Measurements from ENCODE around the gene RAB40A.

The RAB40A gene, protein sequence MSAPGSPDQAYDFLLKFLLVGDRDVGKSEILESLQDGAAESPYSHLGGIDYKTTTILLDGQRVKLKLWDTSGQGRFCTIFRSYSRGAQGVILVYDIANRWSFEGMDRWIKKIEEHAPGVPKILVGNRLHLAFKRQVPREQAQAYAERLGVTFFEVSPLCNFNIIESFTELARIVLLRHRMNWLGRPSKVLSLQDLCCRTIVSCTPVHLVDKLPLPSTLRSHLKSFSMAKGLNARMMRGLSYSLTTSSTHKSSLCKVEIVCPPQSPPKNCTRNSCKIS

DNA sequence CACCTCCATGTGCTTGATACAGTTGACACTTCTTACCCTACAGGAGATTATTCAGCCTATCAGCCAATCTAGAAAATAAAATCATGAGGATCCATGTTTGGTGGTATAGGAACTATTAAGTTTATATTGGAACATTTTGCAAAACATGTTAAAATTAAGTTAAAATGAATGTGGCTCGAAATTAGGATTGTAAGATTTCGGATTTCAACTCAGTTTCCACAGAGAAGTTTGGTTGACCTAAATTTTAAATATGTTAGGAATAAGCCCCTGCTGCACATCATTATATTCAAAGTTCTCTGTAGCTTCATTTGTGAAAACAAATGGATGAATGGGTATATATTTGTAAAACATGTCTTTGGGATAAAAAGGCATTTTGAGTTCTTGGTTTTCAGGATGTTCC lies at the start of gene RAB40A:
Gene RAB40A (minus strand): TSS at position 101 of the 400 bp plus-strand sequence. CDS start 18,733 bp downstream, outside the sequence.
- DNase-seq (ENCODE audit: low read depth), result no peak

DNA sequence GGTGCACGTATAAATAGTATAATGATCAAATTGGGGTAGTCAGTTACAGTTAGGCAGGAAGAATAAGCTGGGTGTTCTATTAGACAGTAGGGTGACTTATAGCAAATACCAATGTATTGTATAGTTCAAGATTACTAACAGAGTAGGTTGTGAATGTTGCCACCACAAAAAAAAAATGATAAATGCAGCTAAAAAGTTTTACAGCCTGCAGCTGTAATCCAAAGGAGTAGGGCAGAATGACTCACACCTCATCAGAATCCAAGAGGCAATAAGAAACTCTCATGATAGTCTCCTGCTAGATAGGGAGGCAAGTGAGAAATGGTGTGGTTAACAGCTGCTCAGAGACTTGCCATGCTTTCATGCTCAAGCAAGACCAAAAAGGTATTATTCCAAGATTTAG lies 46.5 kb upstream of the RAB40A start:
- DNase-seq (ENCODE audit: low read depth), result no peak

DNA sequence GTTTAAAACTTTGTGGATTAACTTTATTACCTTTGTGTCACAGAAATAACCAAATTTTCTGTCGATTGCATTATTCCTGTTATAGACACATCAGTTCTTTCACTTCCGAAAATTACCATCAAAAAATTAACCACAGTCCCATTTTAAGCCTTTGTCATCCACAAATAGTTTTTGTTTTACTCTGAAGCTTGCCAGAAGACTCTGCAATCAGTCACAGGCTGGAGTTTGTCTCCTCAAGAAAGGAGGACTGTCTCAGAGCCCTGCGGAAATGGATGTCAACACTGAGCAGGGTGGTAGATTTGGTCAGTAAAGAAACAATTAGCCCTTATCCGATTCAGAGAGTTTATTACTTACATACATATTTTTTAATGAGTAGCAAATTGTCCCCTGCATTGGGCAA lies 45.9 kb upstream of the RAB40A start:
- no peak for DNase-seq (ENCODE audit: low read depth)

DNA sequence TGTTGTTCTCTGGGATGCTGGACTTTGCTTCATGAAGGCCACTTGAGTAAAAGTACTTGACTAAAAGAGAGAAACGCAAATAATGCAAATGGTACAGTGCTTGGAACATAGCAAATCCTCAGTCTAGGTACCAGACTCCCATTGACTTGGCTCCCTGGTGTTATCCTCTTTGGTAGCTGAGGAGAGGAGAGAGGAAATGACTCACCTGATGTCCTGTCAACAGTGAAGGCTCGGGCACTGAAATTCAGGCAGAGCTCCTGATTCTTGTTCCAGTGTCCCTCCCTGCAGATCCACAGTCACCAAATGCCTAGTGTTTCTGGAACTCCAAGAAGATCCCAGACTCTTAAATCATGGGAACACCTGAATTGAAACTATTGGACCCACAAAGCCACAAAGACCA lies 43.5 kb upstream of the RAB40A start:
- no peak for DNase-seq (ENCODE audit: low read depth)

DNA sequence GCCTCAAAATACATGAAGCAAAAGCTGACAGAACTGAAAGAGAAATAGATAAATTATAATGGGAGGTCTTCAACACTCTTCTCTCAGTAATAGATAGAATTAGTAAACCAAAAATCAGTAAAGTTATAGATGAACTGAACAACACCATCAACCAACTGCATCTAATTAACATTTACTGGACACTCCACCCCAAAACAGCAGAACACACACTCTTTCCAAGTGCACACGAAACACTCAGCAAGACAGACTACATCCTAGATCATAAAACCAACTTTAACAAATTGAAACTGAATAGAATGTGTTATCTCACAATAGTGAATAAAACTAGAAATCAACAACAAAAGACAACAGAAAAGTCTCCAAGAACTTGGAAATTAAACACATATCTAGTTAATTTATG lies 41.0 kb upstream of the RAB40A start:
- no peak for DNase-seq (ENCODE audit: low read depth)

DNA sequence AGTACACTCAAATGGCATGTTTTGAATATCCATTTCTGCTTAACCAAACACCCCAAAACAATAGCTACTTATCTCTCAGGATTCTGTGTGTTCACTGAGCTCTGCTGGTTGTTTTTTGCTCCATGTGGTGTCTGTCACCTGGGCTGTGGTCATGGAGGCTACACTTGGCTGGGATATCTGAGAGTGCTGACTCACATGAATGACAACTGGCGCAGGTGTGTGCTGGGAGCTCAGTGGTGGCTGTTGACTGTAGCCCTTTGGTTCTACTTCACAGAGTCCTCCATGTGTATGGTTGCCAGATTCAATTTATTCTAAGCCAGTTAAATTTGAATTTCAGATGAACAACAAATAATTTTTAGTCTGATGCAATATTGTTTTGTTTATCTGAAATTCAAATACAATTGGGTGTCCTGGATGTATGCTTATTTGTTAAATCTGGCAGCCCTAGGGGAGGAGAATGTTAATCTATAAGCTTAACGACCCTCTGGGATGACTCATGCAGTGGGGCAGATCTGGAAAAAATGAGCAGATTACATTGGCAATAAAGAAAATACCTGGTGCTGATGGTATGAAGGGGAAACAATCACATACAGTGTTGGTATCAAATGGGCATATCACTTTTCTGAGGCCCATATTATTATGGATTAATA lies 37.8 kb upstream of the RAB40A start:
- DNase-seq (ENCODE audit: low read depth), result no peak

DNA sequence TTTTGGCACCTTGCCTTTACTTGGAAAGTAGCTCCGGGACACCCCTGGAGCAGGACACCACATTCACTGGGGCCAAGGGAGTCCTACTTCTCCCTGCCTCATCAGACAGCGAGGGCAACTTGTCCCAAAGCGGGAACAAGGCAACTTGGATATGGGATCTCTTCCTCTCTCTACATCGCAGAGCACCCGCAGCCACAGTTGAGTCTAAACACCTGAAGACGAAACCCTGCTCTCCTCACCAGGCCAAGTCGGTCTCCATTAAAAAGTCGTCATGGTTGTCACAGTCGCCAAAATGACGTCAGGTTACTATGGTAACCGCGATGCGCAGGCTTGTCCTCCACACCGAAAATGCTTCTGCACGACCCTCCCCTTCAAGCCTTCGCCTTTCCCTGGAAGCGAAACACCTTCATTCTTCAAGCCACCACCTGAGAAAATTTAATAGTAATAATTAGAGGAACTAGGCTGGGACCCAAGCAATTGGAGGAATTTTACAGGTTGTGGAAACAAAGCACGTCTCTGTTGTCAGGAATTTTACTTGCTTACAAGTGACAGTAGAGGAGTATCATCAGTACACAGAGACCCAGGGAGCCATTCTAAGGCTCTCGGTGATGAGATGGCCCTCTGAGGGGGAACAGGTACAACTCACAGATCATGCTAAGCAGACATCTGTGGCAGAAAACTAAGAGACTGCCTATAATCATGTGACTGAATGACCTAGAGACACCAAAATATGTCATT lies 35.6 kb upstream of the RAB40A start:
- peak; percentile 16 for DNase-seq (ENCODE audit: low read depth)

DNA sequence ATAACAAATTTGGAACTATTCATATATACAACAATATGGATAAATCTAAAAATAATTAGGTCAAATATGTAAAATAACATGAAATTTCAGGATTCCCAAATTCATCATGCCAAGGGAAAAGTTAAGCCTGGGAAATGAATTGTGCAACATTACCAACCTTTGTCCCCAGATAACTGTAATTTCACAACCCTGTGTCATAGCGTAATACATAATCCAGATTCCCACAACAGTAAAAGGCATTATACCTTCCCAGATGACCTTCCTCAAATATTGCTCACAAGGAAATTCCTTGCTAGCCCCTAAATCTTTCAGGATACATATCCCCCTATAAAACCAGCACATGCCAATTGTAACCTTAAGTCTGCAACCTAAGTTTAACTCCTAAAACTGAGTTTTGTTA lies 32.9 kb upstream of the RAB40A start:
- DNase-seq (ENCODE audit: low read depth), result no peak

DNA sequence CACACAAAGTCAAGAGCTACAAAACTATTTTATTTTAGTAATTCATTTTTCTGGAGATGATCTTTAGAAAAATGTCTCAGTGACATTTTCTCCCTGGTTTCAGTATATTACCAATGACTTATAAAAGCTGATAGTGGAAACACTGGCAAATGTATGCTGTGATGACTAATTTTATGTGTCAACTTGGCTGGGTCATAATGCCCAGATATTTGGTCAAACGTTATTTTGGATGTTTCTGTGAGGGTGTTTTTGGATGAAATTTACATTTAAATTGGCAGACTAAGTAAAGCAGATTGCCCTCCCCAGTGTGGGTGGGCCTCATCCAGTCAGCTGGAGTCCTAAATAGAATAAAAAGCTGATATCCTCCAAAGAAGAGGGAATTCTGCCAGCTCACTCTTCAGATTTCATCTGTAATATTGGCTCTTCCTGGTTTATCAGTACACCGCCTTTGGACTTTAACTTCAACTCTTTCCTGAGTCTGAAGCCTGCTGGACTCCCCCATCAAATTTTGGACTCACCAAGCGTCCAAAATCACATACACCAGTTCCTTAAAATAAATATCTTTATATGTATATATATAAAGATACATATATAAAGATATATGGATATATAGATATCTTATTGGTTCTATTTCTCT lies 31.2 kb upstream of the RAB40A start:
- DNase-seq (ENCODE audit: low read depth), result no peak

DNA sequence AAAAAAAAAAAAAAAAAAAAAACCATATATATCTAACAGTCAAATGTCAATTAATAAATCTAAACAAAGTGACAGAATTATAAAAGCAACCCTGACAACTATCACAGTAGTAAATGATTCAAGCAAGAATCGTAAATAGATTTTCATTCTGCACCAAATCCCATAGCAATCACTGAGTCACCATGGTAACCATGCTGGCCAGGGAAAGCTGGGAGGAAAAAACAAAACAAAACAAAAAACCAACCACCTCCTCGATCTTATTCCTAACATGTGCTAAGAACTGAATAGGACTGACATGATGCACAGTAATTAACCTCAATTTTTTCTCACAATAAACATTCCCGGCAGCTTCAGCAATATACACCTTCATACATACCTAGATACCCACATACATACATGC lies 30.6 kb upstream of the RAB40A start:
- no peak for DNase-seq (ENCODE audit: low read depth)

DNA sequence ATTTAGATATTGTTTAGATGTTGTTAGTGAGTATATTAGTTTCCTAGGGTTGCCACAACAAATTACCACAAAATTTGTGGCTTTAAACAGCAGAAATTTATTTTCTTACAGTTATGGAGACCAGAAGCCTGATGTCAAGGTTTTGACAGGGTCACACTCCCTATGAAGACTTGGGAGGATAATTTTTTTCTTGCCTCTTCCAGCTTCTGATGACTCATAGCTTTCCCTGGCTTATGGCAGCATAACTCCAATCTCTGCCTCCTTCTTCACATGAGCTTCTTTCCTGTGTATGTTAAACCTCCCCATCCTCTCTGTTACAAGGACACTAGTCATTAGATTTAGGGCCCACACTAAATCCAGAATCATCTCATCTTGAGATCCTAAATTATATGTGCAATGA lies 20.9 kb upstream of the RAB40A start:
- DNase-seq (ENCODE audit: low read depth), result no peak

DNA sequence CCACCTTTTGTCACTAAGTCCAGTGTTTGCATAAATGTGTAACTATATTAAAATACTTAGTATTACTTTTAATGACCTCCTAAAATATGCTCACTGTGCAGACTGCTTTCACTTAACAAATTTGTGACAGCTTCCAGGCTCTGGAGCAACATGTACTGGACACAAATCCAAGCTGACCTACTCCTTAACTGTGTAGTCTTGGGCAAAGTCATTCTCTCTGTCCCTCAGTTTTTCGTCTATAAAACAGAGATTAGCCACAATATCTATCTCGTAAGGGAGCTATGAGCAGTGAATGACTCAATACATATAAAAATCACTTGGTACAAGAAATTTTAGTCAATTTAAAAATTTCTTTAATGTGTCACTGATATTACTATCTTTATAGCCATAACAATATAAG lies 20.4 kb upstream of the RAB40A start:
- no peak for DNase-seq (ENCODE audit: low read depth)

DNA sequence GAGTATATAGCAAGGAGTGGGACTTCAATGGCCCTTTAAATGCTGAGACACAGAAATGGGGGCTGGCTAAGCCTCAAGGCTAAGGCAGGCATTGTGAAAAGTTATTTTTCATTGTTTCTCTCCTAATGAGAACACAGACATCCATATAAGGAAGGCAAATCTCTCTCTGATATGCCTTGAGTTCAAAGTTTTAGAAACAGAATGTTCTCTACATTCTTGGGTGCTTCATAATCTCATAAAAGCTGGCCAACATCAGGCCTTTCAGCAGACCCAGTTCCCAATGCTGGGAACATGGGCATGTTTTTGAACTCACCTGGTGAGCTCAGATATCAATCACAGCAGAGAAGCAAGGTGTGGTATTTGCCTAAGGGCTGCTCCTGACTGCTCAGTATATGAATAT lies 19.4 kb upstream of the RAB40A start:
- DNase-seq (ENCODE audit: low read depth), result no peak

DNA sequence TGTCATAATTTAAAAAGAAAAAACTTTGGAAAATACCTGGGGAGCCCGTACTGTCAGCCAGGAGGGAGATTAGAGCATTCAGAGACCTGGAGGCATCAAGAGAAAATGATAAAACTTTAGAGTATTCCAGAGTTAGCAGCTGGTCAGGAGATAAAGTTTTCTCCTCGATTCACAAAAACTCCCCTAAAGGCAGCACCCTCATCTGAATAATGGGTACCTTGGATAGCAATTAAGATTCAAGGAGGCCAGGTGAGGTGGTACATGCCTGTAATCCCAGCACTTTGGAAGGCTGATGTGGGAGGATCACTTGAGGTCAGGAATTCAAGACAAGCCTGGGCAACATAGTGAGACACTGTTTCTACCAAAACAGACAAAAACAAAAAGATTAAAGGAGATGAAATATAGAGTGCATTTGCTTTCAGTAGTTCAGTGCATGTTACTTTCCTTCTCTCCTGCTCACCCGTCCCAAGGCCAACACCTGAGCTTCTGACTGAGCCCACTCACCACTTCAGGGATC lies 18.6 kb upstream of the RAB40A start:
- no peak for DNase-seq (ENCODE audit: low read depth)

DNA sequence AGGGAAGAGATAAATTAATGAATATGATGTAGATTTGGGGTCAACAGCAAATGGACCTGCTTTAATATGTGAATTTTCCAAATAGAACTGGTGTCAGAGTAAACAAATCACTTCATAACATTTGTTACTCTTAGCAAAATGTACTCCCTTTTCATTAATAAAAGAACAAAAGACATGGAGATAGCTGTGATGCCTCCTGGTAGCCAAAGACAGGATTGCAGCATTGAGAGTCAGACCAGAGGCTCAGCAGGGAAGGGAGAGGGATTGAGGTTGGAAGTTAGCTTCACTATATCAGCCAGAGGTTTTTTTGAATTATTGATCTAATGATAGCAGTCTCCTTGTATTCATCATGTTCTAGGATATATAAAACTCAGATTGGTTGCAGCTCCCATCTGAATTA lies 17.4 kb upstream of the RAB40A start:
- DNase-seq (ENCODE audit: low read depth), result no peak

DNA sequence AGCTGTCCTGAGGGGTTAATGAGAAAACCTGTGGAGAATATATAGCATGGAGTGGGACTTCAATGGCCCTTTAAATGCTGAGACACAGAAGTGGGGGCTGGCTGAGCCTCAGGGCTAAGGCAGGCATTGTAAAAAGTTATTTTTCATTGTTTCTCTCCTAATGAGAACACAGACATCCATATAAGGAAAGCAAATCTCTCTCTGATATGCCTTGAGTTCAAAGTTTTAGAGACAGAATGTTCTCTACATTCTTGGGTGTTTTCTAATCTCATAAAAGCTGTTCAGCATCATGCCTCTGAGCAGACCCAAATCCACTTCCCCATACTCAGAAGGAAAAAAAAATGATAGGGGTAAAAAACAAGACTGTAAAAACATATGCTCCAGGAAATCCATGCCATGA lies 16.8 kb upstream of the RAB40A start:
- DNase-seq (ENCODE audit: low read depth), result no peak

DNA sequence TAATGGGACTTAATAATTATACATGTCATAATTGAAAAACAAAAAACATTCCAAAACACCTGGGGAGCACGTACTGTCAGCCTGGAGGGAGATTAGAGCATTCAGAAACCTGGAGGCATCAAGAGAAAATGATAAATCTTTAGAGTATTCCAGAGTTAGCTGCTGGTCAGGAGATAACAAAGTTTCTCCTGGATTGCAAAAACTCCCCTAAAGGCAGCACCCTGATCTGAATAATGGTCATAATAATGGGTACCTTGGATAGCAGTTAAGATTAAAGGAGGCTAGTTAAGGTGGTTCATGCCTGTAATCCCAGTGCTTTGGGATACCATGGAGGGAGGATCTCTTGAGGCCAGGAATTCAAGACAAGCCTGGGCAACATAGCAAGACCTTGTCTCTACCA lies 15.9 kb upstream of the RAB40A start:
- DNase-seq (ENCODE audit: low read depth), result no peak

DNA sequence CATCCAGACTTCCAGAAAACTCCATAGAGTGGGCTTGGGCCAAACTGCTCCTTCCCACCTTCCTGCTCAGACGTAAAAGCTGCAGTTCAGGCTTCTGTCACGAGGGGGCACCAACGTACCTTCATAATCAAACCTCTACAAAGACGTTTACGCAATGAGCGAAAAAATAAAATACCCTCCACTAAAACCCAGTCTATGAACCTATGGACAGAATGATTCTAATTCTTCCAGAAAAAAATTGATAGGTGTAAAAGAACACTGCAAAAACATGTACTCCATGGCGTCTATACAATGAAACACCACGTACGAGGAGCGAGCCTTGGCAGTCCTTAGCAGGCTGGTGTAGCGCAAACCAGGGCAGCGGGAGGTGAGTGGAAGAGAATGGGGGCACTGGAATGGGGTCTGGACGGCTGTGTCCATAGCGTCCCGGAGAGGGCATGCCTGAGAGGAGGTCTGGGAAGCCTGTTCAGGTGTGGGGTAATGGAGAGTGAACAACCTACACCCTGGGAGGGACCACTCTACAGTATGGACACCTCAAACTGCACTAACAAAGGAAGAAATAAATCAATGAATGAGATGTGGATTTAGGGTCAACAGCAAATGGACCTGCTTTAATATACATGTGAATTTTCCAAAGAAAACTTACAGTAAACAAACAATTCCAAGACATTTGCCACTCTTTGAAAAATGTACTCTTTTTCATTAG lies 14.4 kb upstream of the RAB40A start:
- peak; percentile 36 for DNase-seq (ENCODE audit: low read depth)

DNA sequence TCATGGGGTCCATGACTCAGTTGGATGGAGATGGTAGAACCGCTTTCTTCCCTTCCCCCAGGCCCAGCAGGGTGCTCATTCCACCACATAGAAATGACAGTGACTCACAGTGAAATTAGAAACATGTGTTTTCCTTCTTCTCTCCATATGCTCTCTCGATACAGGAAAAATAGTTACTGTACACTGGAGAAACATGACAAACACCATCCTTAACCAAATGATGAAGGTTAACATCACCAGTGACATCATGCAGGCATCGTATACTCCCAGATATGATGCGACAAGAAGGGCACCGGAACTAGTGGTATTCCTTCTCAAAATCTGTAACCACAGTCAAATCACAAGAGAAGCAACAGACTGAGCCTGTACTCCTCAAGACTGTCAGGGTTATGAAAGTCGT lies 11.7 kb upstream of the RAB40A start:
- DNase-seq (ENCODE audit: low read depth), result no peak

DNA sequence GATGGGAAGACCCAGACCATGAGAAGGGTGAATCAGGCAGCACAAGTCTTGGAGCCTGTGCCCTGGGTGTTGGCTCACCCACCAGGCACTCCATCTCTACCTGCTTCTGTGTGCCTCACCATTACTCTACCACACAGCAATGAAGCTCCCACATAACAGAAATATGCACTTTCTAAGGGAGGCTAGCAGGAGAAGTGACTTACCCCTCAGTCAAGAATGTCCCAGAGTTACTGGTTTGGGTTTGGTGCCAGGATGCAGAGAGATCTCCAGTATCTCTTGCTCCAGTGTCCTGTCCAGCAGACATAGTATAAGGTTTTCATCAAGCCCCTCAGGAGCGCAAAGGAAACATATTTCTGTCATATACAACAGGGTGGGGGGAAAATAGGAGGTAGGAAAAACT lies 11.3 kb upstream of the RAB40A start:
- DNase-seq (ENCODE audit: low read depth), result no peak

DNA sequence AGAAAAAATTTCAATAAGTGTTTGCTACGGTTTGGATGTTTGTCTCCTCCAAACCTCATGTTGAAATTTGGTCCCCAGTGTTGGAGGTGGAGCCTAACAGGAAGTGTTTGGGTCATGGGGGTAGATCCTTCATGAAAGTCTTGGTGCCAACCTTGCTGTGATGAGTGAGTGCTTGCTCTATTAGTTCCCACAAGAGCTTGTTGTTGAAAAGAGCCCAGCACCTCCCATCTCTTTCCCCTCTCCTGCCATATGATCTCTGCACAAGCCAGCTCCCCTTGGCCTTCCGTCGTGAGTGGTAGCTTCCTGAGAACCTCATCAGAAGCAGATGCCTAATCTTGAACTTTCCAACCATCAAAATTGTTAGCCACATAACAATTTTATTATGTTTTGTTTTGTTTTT lies 10.3 kb upstream of the RAB40A start:
- no peak for DNase-seq (ENCODE audit: low read depth)

DNA sequence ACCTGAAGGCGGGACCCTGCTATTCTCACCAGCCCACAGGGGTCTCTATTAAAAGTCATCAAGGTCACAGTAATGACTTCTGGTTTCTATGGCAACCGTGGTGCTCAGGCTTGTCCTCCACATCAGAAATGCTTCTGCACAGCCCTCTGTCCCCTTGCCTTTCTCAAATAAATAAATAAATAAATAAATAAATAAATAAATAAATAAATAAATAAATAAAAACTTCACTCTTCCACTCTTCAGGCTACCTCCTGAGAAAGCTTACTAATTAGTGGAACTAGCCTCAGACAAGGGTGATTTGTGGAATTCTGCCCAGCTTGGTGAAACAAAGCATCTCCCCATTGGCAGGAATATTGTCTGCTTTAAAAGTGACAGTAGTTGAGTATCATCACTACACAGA lies 5.5 kb upstream of the RAB40A start:
- no peak for DNase-seq (ENCODE audit: low read depth)

Measured in activated T-helper 1 cell treated with Interleukin-2 at 50 U/mL for 16 hours (primary cell).